Measurements from ENCODE around the gene LIMCH1. TPM values are rescaled to one million over a fixed set of nuclear protein-coding genes. Genes with fewer than 3 reads are reported as not detected.
A peak's percentile ranks its signal among the peaks of the same experiment; 100 is the strongest.

Gene LIMCH1
- total RNA-seq, 1 donor from 2014 or later, result not detected

DNA sequence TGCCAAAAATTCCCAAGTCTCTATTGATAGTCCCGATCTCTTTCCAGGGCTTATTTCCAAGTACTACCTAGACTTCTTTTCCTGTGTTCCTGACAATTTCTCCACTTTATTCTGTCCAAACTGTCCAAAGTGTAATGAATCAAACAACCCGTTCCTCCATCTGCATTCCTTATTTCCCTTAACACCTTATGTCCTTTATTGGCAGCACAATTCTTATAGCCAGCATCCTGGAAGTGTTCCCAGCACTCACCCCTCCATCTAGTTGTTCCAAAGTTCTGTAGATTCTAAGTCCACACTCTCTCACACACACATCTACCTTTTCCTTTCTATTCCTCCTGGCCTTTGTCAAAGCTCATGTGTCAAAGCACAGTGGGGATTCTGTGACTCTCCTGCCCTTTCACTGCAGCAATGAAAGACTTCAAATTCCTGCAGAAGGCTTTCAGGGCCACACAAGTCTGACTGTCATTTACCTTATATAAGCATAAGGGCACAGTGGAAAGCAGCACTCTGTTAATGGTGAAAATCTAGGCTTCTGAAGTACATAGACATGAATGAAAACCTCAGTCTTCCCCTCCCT lies 22.1 kb downstream of the LIMCH1 start:
- H3K36me3 Mint-ChIP-seq (ENCODE audit: low read depth), result no peaks in the 10 kb centered on the region
- no peak overlapping the region for H3K4me3 Mint-ChIP-seq
- H3K27me3 Mint-ChIP-seq, result no peaks in the 10 kb centered on the region
- no peak for DNase-seq
- H3K9me3 Mint-ChIP-seq, result no peaks in the 10 kb centered on the region
- intact Hi-C loops (cut with micrococcal nuclease), result no loop called here
- no peaks in the 10 kb centered on the region for H3K4me1 Mint-ChIP-seq
- no peak overlapping the region for H3K27ac Mint-ChIP-seq

GRCh38 chr4:41561244-41561643 lies 23.3 kb downstream of the LIMCH1 start:
- H3K27ac Mint-ChIP-seq, result no peak overlapping the region
- H3K4me1 Mint-ChIP-seq, result no peaks in the 10 kb centered on the region
- no peaks in the 10 kb centered on the region for H3K9me3 Mint-ChIP-seq
- DNase-seq, result no peak
- intact Hi-C loops (cut with micrococcal nuclease), result no loop called here
- no peak overlapping the region for H3K4me3 Mint-ChIP-seq
- H3K36me3 Mint-ChIP-seq (ENCODE audit: low read depth), result no peaks in the 10 kb centered on the region
- no peaks in the 10 kb centered on the region for H3K27me3 Mint-ChIP-seq

- no peaks in the 10 kb centered on the region for H3K4me1 Mint-ChIP-seq
- no peaks in the 10 kb centered on the region for H3K27me3 Mint-ChIP-seq
- H3K4me3 Mint-ChIP-seq, result no peak overlapping the region
- DNase-seq, result no peak
- no peaks in the 10 kb centered on the region for H3K9me3 Mint-ChIP-seq
- no peak overlapping the region for H3K27ac Mint-ChIP-seq
- no peaks in the 10 kb centered on the region for H3K36me3 Mint-ChIP-seq (ENCODE audit: low read depth)
- intact Hi-C loops (cut with micrococcal nuclease), result no loop called here
These were observed 29.2 kb downstream of the LIMCH1 start for GRCh38 chr4:41567186-41567585.

GRCh38 chr4:41568363-41568762 lies 30.4 kb downstream of the LIMCH1 start:
- no peak overlapping the region for H3K4me3 Mint-ChIP-seq
- H3K27ac Mint-ChIP-seq, result no peak overlapping the region
- intact Hi-C loops (cut with micrococcal nuclease), result no loop called here
- H3K36me3 Mint-ChIP-seq (ENCODE audit: low read depth), result no peaks in the 10 kb centered on the region
- H3K4me1 Mint-ChIP-seq, result no peaks in the 10 kb centered on the region
- no peaks in the 10 kb centered on the region for H3K27me3 Mint-ChIP-seq
- H3K9me3 Mint-ChIP-seq, result no peaks in the 10 kb centered on the region
- DNase-seq, result no peak

DNA sequence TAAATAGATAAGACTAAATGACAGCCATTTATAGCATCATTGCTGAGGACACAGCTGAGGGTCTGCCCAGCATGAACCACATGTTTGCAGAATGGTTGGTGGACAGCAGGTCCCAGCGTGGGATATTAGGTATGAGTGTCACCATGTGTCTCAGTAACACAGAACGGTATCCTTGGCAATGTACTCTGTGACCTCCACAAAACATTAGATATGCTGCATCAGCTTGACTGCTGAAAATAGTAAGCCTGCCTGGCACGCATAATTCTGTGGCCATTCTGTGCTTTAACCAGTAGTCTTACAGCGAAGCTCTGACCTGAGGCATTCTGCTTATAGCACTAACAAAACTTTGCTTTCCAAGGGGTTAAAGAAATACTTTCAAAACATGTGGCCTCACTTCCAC lies 32.0 kb downstream of the LIMCH1 start:
- no peaks in the 10 kb centered on the region for H3K4me1 Mint-ChIP-seq

DNA sequence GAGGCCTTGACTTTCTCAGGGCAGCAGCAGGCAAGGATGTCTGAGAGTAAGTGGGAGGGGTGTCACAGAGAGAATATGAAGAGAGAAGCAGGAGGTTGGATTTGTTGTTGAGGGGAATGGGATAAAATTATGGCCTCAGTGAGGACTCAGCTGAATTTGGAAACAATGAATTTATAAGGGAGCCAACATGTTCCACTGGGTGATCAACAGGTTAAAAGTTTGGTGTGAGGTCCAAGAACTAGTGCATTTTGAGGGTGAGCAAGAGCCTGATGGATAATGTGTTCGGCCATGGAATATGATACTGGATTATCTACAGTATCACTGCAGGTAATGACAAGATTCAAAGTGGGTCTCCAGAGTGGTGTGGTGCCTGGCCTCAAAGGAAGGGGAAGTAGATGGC lies 33.5 kb downstream of the LIMCH1 start:
- Mint-ChIP-seq H3K4me3 (no peak overlapping the region), H3K4me1 (no peaks in the 10 kb centered on the region), H3K9me3 (no peaks in the 10 kb centered on the region), H3K27ac (no peak overlapping the region), H3K27me3 (no peaks in the 10 kb centered on the region), H3K36me3 (ENCODE audit: low read depth) (no peaks in the 10 kb centered on the region)
- no peak for DNase-seq
- intact Hi-C loops (cut with micrococcal nuclease), result no loop called here

More for the DNA sequence above, 32.0 kb downstream of the LIMCH1 start:
- H3K9me3 Mint-ChIP-seq, result no peaks in the 10 kb centered on the region
- no peak overlapping the region for H3K27ac Mint-ChIP-seq
- no peaks in the 10 kb centered on the region for H3K36me3 Mint-ChIP-seq (ENCODE audit: low read depth)
- H3K27me3 Mint-ChIP-seq, result no peaks in the 10 kb centered on the region
- DNase-seq, result no peak
- no peak overlapping the region for H3K4me3 Mint-ChIP-seq
- intact Hi-C loops (cut with micrococcal nuclease), result no loop called here

DNA sequence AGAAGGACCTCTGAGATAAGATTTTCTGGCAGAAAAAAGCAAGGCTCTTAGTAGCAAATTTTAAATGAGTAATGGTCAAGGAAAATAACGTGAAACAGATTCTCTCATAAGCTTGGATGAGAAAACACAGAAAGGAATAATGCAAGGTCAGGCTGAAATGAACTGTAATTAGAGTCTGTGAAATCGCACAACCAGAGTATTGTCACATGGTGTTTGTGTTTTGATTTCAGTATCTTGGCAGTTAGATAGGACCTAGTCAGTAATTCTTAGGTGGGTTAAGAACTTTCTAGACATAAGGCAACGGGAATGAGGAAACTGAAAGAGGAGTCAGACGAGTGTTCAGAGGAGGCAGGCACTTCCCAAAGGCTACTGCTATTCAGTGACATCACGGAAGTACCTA lies 34.6 kb downstream of the LIMCH1 start:
- H3K9me3 Mint-ChIP-seq, result no peaks in the 10 kb centered on the region
- H3K36me3 Mint-ChIP-seq (ENCODE audit: low read depth), result no peaks in the 10 kb centered on the region
- H3K4me3 Mint-ChIP-seq, result no peak overlapping the region
- DNase-seq, result no peak
- H3K27me3 Mint-ChIP-seq, result no peaks in the 10 kb centered on the region
- no peaks in the 10 kb centered on the region for H3K4me1 Mint-ChIP-seq
- peak overlapping the region; percentile 2 for H3K27ac Mint-ChIP-seq
- intact Hi-C loops (cut with micrococcal nuclease), result no loop called here

- H3K4me1 Mint-ChIP-seq, result no peaks in the 10 kb centered on the region
- H3K4me3 Mint-ChIP-seq, result no peak overlapping the region
- H3K27me3 Mint-ChIP-seq, result no peaks in the 10 kb centered on the region
- H3K9me3 Mint-ChIP-seq, result no peaks in the 10 kb centered on the region
- no peak overlapping the region for H3K27ac Mint-ChIP-seq
- intact Hi-C loops (cut with micrococcal nuclease), result no loop called here
- no peaks in the 10 kb centered on the region for H3K36me3 Mint-ChIP-seq (ENCODE audit: low read depth)
- no peak for DNase-seq
These were observed 35.0 kb downstream of the LIMCH1 start for GRCh38 chr4:41572956-41573355.

DNA sequence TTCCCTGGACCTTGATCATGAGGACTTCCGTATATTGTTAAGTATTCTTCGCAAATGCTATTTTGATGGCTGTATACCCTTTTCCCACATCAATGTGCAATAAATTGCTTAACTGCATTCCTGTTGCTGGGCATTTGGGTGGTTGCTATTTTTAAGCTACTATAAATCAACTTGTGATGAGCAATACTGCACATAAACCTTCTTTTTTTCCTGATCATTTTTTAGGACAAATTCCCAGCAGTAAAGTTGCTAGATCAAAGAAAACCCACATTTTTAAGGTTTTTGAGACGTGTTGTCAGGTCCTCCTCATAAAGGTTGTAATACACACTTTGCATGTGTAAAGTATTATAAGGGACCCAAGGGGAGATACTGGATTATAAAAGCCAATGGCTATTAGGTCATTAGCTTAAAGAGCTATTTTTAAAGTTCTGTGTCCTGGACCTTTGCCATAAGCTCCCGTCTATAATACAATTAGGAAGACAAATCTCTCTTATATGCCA lies 35.6 kb downstream of the LIMCH1 start:
- no peaks in the 10 kb centered on the region for H3K4me1 Mint-ChIP-seq
- H3K4me3 Mint-ChIP-seq, result no peak overlapping the region
- H3K27me3 Mint-ChIP-seq, result no peaks in the 10 kb centered on the region
- no peak for DNase-seq
- H3K27ac Mint-ChIP-seq, result no peak overlapping the region
- intact Hi-C loops (cut with micrococcal nuclease), result no loop called here
- no peaks in the 10 kb centered on the region for H3K36me3 Mint-ChIP-seq (ENCODE audit: low read depth)
- H3K9me3 Mint-ChIP-seq, result no peaks in the 10 kb centered on the region

- Mint-ChIP-seq H3K9me3 (no peaks in the 10 kb centered on the region), H3K4me1 (no peaks in the 10 kb centered on the region), H3K27me3 (no peaks in the 10 kb centered on the region), H3K36me3 (ENCODE audit: low read depth) (no peaks in the 10 kb centered on the region), H3K4me3 (no peak overlapping the region), H3K27ac (no peak overlapping the region)
- no peak for DNase-seq
- intact Hi-C loops (cut with micrococcal nuclease), result no loop called here
These were observed 37.2 kb downstream of the LIMCH1 start for GRCh38 chr4:41575207-41575606.

DNA sequence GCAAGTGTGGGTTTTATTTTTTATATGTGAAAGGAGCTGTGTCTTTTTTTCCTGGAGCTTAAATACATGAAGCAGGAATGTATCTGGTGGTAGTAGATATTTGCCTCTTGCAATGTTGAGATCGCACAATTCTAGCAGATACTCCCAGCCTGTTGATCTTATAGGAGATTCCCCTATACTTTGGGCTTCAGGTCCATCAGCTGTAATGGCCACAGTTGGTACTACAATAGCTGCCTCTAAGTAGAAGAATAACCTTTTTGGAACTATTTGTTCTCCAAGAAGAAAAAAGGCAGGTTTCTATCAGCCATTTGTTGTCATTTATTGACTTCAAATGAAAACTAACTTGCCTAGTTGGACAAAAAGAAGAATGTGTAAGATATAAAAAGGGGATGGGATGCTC lies 37.7 kb downstream of the LIMCH1 start:
- Mint-ChIP-seq H3K4me3 (no peak overlapping the region), H3K27ac (no peak overlapping the region), H3K9me3 (no peaks in the 10 kb centered on the region), H3K27me3 (no peaks in the 10 kb centered on the region), H3K4me1 (no peaks in the 10 kb centered on the region), H3K36me3 (ENCODE audit: low read depth) (no peaks in the 10 kb centered on the region)
- intact Hi-C loops (cut with micrococcal nuclease), result no loop called here
- no peak for DNase-seq

DNA sequence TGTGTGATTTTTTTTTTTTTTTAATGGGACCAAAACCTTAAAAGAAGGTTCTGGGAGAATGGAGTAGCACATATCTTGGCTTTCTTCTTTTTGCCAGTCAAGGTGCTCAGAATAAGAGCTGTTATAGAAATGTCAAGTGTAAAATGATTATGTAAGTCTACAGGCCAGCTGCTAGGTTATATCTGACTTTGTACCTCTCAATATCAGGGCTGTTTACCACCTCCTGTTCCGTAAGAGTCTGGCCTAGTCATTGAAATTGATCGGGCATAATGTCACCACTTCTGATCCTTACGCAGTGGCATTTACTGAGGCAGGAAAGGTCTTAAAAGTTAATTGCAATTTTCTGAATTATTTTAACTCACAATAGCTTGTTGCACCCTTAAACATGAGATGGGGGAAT lies 41.1 kb downstream of the LIMCH1 start:
- H3K36me3 Mint-ChIP-seq (ENCODE audit: low read depth), result no peaks in the 10 kb centered on the region
- no peaks in the 10 kb centered on the region for H3K9me3 Mint-ChIP-seq
- H3K27me3 Mint-ChIP-seq, result no peaks in the 10 kb centered on the region
- intact Hi-C loops (cut with micrococcal nuclease), result no loop called here
- H3K4me1 Mint-ChIP-seq, result no peaks in the 10 kb centered on the region
- DNase-seq, result no peak
- H3K4me3 Mint-ChIP-seq, result no peak overlapping the region
- no peak overlapping the region for H3K27ac Mint-ChIP-seq

DNA sequence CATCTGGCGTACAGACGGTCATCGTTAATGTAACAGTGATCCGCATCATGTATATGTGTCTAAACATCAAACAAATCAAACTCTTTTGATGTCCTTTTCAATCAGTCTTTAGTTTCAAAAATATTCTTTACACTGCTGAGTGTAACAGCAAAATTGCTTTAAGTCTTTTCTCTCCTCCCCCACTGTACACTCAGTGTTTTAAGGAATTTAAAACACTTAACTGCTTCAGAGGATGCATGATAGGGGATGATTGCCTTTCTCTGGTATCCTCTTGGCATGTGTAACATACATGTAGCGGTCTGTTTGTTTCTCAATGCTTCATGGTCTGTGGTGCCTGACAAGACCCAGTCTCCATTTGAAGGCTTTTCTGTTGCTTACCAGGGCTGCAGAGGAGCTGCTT lies 41.6 kb downstream of the LIMCH1 start:
- Mint-ChIP-seq H3K4me3 (no peak overlapping the region), H3K4me1 (no peaks in the 10 kb centered on the region), H3K36me3 (ENCODE audit: low read depth) (no peaks in the 10 kb centered on the region), H3K27me3 (no peaks in the 10 kb centered on the region), H3K9me3 (no peaks in the 10 kb centered on the region), H3K27ac (no peak overlapping the region)
- no peak for DNase-seq
- intact Hi-C loops (cut with micrococcal nuclease), result no loop called here

GRCh38 chr4:41580007-41580406 lies 42.0 kb downstream of the LIMCH1 start:
- no peak for DNase-seq
- Mint-ChIP-seq H3K9me3 (no peaks in the 10 kb centered on the region), H3K36me3 (ENCODE audit: low read depth) (no peaks in the 10 kb centered on the region), H3K27me3 (no peaks in the 10 kb centered on the region), H3K27ac (no peak overlapping the region), H3K4me3 (no peak overlapping the region), H3K4me1 (no peaks in the 10 kb centered on the region)
- intact Hi-C loops (cut with micrococcal nuclease), result no loop called here

- H3K27ac Mint-ChIP-seq, result no peak overlapping the region
- intact Hi-C loops (cut with micrococcal nuclease), result no loop called here
- DNase-seq, result no peak
- H3K9me3 Mint-ChIP-seq, result no peaks in the 10 kb centered on the region
- no peak overlapping the region for H3K4me3 Mint-ChIP-seq
- no peaks in the 10 kb centered on the region for H3K36me3 Mint-ChIP-seq (ENCODE audit: low read depth)
- no peaks in the 10 kb centered on the region for H3K27me3 Mint-ChIP-seq
- no peaks in the 10 kb centered on the region for H3K4me1 Mint-ChIP-seq
These were observed 48.8 kb downstream of the LIMCH1 start for GRCh38 chr4:41586675-41587225.
